Measurements from ENCODE around the gene MEAK7.
A peak's percentile ranks its signal among the peaks of the same experiment; 100 is the strongest.

The MEAK7 gene, protein sequence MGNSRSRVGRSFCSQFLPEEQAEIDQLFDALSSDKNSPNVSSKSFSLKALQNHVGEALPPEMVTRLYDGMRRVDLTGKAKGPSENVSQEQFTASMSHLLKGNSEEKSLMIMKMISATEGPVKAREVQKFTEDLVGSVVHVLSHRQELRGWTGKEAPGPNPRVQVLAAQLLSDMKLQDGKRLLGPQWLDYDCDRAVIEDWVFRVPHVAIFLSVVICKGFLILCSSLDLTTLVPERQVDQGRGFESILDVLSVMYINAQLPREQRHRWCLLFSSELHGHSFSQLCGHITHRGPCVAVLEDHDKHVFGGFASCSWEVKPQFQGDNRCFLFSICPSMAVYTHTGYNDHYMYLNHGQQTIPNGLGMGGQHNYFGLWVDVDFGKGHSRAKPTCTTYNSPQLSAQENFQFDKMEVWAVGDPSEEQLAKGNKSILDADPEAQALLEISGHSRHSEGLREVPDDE

GRCh38 chr16:84504420-84505248 is at the start of gene MEAK7:
Gene MEAK7 (minus strand): TSS chr16:84504659. CDS start chr16:84498086, 6,573 bp downstream.
- peak; percentile 94 to 99 (median 96) for DNase-seq (ENCODE audit: low read depth in 3 of 3)

GRCh38 chr16:84553873-84554399 is 49.5 kb upstream of the MEAK7 start:
- DNase-seq (ENCODE audit: low read depth in 3 of 3): peak in 1 of 3 donors; percentile 28

GRCh38 chr16:84552135-84552534 is 47.7 kb upstream of the MEAK7 start:
- no peak for DNase-seq (ENCODE audit: low read depth in 3 of 3)

GRCh38 chr16:84550096-84550495 is 45.6 kb upstream of the MEAK7 start:
- no peak for DNase-seq (ENCODE audit: low read depth in 3 of 3)

- DNase-seq (ENCODE audit: low read depth in 3 of 3): no peak
Observed at GRCh38 chr16:84548971-84549844, 44.7 kb upstream of the MEAK7 start.

DNA sequence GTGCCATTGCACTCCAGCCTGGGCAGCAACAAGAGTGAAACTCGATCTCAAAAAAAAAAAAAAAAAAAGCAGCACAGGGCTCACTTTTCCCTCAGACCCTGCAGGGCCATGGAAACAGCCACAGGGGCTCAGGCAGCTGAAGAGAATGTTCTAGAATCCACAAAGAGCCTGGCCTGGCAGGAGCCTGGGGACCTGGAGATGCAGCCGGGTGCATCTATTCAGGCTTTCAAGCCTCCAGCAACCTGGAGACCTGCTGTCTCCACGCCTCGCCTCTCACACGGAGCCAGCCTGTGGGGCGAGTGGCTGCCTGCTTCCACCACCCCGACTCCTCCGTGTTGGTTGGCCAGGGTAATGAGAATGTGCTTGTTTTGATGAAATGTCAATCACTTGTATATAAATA is 44.0 kb upstream of the MEAK7 start:
- DNase-seq (ENCODE audit: low read depth in 3 of 3): no peak

DNA sequence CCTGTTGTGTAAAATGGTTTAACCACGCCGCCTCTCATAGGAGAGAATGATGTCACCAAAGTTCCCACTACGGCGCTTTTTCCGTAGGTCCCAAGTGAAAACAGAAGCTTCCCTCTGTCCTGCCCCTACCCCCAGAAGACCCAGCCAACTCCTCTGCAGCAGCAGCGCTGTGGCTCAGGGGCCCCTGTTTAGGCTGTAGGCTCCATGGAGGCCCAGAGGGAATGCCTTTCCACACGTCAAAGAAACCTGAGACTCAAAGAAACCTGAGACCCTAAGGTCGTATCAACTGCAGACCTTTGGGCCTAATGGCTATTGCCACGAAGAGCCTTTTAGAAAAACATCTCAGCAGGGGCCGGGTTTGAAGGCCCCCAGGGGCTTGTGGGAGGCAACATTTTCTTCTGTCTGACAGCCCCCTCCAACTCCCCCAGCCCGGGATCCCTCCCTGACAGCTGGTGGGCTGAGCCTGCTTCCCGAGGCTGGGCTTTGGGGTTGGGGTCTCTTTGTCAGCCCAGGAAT is 43.1 kb upstream of the MEAK7 start:
- DNase-seq (ENCODE audit: low read depth in 3 of 3): peak in 1 of 3 donors; percentile 12

DNA sequence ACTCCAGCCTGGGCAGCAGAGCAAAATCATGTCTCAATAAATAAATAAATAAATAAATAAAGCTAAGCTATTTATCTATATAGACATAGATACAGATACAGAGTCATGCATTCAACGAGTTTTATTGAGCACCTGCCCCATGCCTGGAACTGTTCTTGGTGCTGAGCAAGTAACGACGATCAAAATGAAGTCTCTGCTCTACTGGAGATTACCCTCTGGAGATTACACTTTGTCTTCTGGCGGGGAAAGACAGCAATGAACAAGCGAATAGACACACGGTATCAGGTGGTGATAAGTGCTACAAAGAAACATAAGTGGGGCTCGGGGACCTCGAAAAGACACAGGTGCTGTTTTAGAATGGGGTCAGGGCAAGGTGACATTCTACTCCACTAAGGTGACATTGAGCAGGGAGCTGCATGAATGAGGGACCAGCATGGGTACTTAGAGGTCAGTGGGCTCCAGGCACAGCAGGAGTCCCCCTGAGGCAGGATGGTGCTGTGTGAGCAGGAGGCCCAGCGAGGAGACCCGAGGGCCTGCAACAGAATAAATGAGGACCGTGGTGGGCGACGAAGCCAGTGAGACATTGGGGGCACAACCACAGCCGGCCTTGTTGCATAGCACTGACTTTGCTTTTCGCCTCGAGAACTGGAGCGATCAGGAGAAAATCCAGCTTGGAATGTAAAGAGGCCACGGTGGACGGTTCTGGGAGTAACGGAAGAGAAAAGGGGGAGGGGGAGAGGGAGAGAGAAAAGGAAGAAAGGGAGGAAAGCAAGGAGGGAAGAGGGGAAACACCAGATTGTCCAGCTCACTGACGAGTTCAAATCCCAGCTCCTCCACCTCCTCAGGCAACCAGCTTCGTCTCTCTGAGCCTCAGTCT is 42.4 kb upstream of the MEAK7 start:
- no peak for DNase-seq (ENCODE audit: low read depth in 3 of 3)

DNA sequence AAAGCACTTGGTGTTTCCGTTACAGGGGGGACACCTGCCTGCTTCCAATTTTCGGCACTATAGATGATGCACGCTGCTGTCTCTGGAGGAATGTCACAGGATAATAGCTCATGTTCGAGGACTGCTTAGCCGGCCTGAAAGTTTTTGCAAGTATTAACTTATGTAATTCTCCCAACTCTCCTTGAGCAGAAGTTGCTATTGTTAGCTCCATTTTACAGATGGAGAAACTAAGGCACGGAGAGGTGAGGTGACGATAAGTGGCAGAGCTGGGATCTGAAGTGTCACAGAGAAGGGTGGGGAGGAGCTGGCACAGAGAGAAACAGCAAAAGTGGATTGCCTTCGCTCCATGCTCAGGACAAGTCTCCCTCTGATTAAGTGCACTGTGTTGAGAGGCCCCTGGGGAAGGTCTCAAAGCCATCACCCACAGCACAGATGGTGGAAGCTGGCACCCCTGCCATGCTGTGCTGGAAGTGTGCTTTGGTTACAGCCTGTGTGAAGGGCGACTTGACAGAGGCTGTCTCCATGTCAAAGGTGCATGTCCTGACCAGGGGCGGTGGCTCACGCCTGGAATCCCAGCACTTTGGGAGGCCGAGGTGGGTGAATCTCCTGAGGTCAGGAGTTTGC is 40.8 kb upstream of the MEAK7 start:
- no peak for DNase-seq (ENCODE audit: low read depth in 3 of 3)

DNA sequence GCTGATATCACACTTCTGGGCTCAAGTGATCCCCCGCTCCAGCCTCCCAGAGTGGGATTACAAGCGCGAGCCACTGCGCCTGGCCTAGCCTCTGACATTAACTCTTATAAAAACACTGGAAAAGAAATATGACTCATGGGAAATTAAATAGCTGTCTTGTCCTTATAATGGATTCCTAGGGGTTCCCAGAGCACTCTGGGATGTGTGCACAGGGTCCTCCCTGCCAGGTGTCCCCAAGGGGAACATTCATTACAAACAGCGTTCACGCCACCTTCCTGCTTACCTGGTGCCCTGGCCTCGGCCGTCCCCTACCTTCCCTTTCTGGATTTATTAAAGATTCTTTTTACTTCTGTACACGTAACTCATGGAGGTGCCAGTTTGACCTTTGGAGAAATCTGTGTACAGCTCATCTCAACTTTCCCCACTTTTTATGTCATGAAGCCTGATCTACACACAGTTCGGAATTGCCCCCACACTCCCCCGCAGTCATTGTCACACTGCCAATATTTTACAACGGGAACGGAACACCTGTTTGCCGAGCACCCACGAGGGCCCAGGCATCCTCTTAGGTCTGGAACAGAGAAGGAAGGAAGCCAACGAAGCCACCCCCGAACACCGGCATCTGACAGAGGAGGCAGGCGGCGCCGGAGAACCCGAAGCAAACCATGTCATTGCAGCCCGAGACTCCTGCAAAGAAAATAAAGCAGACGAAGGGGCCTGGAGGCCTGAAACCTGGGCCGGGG is 39.7 kb upstream of the MEAK7 start:
- no peak for DNase-seq (ENCODE audit: low read depth in 3 of 3)

- no peak for DNase-seq (ENCODE audit: low read depth in 3 of 3)
Observed at GRCh38 chr16:84543253-84543652, 38.8 kb upstream of the MEAK7 start.

GRCh38 chr16:84541999-84542817 is 37.7 kb upstream of the MEAK7 start:
- DNase-seq (ENCODE audit: low read depth in 3 of 3): no peak

- no peak for DNase-seq (ENCODE audit: low read depth in 3 of 3)
Observed at GRCh38 chr16:84540194-84540593, 35.7 kb upstream of the MEAK7 start.

GRCh38 chr16:84538222-84538840 is 33.9 kb upstream of the MEAK7 start:
- no peak for DNase-seq (ENCODE audit: low read depth in 3 of 3)

GRCh38 chr16:84537491-84538151 is 33.2 kb upstream of the MEAK7 start:
- DNase-seq (ENCODE audit: low read depth in 3 of 3): no peak

- DNase-seq (ENCODE audit: low read depth in 3 of 3): no peak
Observed at GRCh38 chr16:84535851-84536250, 31.4 kb upstream of the MEAK7 start.

DNA sequence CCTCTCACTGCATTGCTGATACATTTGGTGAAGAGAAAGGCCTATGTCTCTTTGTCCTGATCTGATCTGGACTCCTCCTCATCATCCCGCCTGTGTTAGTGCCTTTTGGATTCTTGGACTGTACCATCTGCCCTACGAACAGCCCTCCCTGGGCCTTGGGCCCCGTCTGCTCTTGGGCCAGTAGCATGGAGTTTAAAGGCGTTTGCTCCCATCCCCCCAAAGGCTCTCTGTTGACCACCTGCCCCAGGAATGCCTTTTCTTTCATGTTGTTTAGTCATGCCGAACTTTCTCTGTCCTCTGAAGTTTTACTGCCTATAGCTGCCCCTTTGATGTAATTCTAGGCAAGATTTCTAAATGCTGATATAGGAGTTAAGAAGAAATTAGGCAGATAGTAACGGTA is 30.9 kb upstream of the MEAK7 start:
- DNase-seq (ENCODE audit: low read depth in 3 of 3): no peak

All from stimulated activated CD4-positive, alpha-beta T cell treated with anti-CD3 and anti-CD28 coated beads, TNF-alpha, amount 100 ng/mL, for 48 hours (primary cell).